Measurements from ENCODE around the gene ECM2. TPM values are rescaled to one million over a fixed set of nuclear protein-coding genes. Genes with fewer than 3 reads are reported as not detected.

ECM2 gene
- total RNA-seq, 2 experiments from 2014 or later, result not detected

DNA sequence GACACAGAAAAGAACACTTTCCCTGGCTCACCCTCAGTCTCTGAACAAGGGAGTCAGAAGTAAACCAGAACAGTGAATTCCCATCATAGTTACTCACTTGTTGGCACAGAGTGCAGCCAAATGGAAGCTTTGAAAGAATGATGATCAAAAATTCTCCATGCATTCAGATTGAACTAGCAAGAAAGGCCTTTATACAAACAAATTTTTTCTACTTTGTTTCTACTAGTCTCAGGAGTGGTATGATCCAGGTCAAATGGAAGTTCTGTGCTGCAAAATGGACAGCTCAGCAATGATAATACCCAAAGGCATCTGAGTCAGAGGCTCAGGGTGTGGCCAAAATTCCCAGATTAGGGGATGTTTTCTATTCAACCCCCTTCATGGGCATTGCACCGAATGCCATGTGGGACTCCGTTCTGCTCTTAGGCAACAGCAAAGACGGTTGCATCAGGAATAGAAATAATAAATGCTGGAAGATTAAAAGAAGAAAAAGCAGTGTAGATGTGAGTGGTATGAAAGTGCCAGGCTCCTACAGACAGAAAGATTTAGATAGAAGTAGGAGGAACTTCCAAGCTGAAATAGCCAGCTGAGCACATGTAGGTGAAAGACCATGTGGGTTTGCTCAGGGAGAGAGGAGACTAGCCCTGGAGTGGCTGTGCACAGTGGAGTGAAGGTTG, 29.5 kb downstream of the ECM2 start:
- H3K4me3 Mint-ChIP-seq, result no peak overlapping the region
- no peaks in the 10 kb centered on the region for H3K9me3 Mint-ChIP-seq
- peaks cover 11% of the 10 kb centered on the region for H3K4me1 Mint-ChIP-seq
- no peaks in the 10 kb centered on the region for H3K36me3 Mint-ChIP-seq (ENCODE audit: low read depth)
- H3K27ac Mint-ChIP-seq, result no peak overlapping the region
- no peaks in the 10 kb centered on the region for H3K27me3 Mint-ChIP-seq
- no peak for DNase-seq
- ChIA-PET CTCF (no interaction called here), POLR2A (no interaction called here)

DNA sequence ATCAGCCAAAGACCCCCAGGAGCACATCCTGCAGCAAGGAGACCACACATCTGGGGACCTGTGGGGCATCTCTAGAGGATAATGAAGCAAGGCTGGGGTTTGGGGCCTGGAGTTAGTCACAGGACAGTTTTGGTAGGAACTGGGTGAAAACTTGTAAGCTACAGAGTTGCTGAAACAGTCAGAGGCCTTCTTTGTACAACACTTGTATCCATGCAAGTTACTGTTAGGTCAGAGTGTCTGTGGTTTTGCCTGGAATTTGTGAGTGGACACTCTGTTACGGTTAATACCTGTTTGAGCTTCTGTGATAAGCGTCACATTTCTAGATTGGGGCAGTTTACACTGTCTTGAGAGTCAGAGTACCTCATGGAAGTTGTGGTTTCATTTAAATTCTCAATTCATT, 30.9 kb downstream of the ECM2 start:
- H3K9me3 Mint-ChIP-seq, result no peaks in the 10 kb centered on the region
- CTCF ChIA-PET, result no interaction called here
- H3K4me1 Mint-ChIP-seq, result peaks cover 11% of the 10 kb centered on the region
- H3K27me3 Mint-ChIP-seq, result no peaks in the 10 kb centered on the region
- POLR2A ChIA-PET, result no interaction called here
- H3K36me3 Mint-ChIP-seq (ENCODE audit: low read depth), result no peaks in the 10 kb centered on the region
- H3K4me3 Mint-ChIP-seq, result no peak overlapping the region
- no peak for DNase-seq
- H3K27ac Mint-ChIP-seq, result no peak overlapping the region

DNA sequence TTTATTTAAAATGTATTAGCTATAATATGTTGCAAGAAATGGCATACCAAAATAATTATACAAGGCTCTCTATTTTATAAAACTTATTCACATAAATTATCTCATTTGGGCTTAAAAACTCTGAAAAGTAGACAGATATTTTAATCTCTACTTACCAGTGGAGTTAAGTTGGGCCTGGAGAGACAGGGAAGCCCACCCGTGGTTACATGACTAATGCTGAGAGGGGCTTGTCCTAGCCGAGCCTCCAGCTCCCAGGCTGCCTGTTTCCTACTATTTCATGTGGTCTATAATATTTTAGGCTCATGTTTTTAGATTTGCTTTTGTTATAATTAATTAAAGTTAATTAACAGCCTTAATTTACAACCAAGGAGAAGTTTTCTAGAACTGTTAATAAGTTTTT, 32.6 kb downstream of the ECM2 start:
- Mint-ChIP-seq H3K4me3 (no peak overlapping the region), H3K9me3 (no peaks in the 10 kb centered on the region), H3K27me3 (no peaks in the 10 kb centered on the region), H3K27ac (no peak overlapping the region), H3K36me3 (ENCODE audit: low read depth) (no peaks in the 10 kb centered on the region), H3K4me1 (peaks cover 11% of the 10 kb centered on the region)
- ChIA-PET CTCF (no interaction called here), POLR2A (no interaction called here)
- no peak for DNase-seq

DNA sequence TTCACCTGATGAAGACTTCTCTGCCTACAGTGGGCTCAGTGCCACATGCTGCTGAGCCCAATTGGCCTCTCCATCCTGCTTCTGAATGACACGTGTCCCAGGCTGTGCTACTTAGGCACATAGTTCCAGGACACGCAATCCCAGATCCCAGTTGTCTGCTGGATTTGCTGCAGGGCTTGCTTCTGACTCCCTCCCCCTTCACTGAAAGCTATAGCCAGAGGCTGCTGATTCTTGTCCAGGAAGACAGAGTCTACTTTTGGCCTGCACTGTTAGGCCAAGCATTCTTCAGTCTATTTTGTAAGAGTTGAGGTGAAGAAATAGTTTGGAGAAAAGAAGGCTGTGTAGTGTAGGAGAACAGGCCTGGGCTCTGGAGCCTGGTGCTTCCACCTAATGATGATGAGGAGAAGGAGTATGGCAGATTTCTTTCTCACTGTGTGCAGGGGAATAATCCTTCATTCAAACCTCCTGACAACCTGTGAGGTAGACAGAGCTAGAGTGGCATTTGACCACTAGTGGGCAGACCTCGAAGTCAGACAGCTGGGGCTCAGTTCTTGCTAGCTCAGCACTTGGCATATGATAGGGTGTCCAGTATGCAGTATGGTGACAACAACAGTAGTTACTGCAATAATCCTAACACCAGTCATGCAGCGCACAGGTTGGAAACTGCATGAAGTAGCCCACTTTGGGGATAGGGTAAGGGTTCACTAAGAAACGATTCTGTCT, 34.0 kb downstream of the ECM2 start:
- no peaks in the 10 kb centered on the region for H3K27me3 Mint-ChIP-seq

DNA sequence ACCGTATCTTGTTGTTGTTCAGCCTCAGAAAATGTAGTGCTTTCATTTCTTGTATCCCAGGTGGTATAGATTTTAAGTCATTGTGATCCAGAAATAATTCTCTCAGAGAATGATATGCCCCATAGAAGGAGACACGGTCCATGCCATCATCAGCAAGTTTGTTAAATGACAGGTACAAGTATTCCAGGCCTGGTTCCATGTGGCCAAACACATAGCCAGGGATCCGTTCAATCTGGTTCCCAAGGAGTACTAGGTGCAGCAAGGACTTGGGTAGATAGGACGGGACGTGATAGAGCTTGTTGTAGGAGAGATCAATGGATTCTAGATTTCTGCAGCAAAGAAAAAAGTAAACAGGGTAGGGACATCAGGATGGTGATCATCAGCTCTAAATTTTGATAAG, 35.1 kb downstream of the ECM2 start:
- H3K4me3 Mint-ChIP-seq, result no peak overlapping the region
- no peak overlapping the region for H3K27ac Mint-ChIP-seq
- H3K27me3 Mint-ChIP-seq, result no peaks in the 10 kb centered on the region
- ChIA-PET POLR2A (no interaction called here), CTCF (no interaction called here)
- H3K4me1 Mint-ChIP-seq, result no peaks in the 10 kb centered on the region
- H3K36me3 Mint-ChIP-seq (ENCODE audit: low read depth), result no peaks in the 10 kb centered on the region
- no peaks in the 10 kb centered on the region for H3K9me3 Mint-ChIP-seq
- no peak for DNase-seq

More for the DNA sequence above, 34.0 kb downstream of the ECM2 start:
- H3K36me3 Mint-ChIP-seq (ENCODE audit: low read depth), result no peaks in the 10 kb centered on the region
- ChIA-PET POLR2A (interaction anchor here (0.5 to 0.7 kb wide), 2 partner anchors 11 to 177 kb away, joined by 3 to 6 read pairs; partner anchors contain the start of gene NOL8), CTCF (interaction anchor here (1.1 kb wide), 1 partner anchor 12 kb away, joined by 3 read pairs; no protein-coding TSS in a partner anchor)
- H3K4me3 Mint-ChIP-seq, result no peak overlapping the region
- H3K4me1 Mint-ChIP-seq, result peaks cover 3% of the 10 kb centered on the region
- no peak overlapping the region for H3K27ac Mint-ChIP-seq
- peak; percentile 14 for DNase-seq
- no peaks in the 10 kb centered on the region for H3K9me3 Mint-ChIP-seq

DNA sequence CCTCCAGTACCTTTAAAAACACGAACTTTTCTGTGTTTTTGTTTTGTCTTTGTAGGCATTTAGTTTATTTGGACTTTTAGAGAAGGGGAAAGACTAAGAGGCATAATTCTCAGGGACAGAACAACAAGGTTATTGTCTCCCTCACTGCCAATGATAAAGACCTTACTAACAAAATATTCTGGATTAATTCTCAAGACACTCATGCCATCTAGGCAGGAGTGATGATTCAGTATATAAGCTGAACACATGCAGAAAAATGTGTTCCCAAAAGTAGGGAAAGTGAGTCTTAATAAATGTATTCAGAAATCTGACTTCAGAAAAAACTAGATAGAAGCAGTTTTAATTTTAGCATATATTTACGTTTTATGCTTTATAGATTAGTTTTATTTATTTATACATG, 36.1 kb downstream of the ECM2 start:
- Mint-ChIP-seq H3K4me3 (no peak overlapping the region), H3K4me1 (no peaks in the 10 kb centered on the region), H3K27me3 (no peaks in the 10 kb centered on the region), H3K27ac (no peak overlapping the region), H3K9me3 (no peaks in the 10 kb centered on the region), H3K36me3 (ENCODE audit: low read depth) (no peaks in the 10 kb centered on the region)
- ChIA-PET CTCF (no interaction called here), POLR2A (no interaction called here)
- no peak for DNase-seq

DNA sequence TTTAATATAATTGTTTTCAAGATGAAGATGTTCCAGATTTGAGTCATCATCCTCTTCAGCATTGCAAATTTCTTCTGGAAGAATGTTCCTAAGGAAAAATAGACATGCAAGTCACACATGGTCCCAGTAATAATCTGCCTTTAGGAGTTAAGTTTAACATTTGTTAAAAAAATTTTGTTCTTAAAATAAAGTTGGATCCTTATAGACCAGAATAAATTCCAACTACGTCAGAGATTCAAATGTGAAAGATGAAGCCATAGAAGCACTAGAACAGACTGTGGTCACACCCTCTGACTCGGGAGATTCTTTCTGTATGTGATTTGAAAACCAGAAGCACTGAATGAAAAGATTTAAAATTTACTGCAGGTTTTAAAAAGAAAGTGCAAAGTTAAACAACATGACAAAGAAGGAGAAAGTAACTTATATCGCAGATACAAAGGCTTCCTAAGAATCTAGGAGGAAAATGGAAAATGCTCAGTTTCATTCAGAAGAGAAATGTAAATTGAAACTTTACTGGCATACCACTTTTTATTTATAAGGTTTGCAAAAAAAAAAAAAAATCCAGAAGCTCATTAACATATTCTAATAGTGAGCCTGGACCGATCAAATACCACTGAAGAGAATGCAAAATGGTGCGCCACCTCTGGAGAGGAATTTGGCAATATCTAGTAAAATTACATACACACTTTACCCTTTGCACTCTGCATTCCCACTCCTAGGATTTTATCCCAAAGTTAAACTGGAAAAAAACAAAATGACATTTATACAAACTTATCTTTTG, 39.2 kb downstream of the ECM2 start:
- ChIA-PET CTCF (no interaction called here), POLR2A (no interaction called here)
- H3K9me3 Mint-ChIP-seq, result no peaks in the 10 kb centered on the region
- H3K4me3 Mint-ChIP-seq, result no peak overlapping the region
- peaks cover 3% of the 10 kb centered on the region for H3K4me1 Mint-ChIP-seq
- no peak overlapping the region for H3K27ac Mint-ChIP-seq
- no peaks in the 10 kb centered on the region for H3K27me3 Mint-ChIP-seq
- H3K36me3 Mint-ChIP-seq (ENCODE audit: low read depth), result no peaks in the 10 kb centered on the region
- DNase-seq, result no peak

DNA sequence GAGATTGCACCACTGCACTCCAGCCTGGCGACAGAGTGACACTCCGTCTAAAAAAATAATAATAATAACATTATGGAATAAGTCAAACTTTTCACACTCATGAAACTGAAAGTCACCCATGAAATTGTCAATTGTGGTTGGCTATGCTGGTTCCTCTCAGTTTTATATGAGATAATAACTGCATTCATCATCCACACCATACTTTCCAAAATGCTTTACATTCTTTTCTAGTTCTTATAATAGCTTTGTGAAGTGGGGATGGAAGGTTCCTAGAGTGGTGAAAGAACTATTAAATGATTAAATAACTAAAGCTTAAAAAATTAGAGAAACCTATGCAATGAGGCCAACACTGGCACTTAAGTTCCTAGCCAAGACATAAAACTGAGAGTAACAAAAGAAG, 40.9 kb downstream of the ECM2 start:
- H3K9me3 Mint-ChIP-seq, result no peaks in the 10 kb centered on the region
- H3K27me3 Mint-ChIP-seq, result no peaks in the 10 kb centered on the region
- H3K4me1 Mint-ChIP-seq, result peaks cover 3% of the 10 kb centered on the region
- H3K36me3 Mint-ChIP-seq (ENCODE audit: low read depth), result no peaks in the 10 kb centered on the region
- H3K27ac Mint-ChIP-seq, result no peak overlapping the region
- ChIA-PET CTCF (no interaction called here), POLR2A (no interaction called here)
- no peak for DNase-seq
- no peak overlapping the region for H3K4me3 Mint-ChIP-seq

DNA sequence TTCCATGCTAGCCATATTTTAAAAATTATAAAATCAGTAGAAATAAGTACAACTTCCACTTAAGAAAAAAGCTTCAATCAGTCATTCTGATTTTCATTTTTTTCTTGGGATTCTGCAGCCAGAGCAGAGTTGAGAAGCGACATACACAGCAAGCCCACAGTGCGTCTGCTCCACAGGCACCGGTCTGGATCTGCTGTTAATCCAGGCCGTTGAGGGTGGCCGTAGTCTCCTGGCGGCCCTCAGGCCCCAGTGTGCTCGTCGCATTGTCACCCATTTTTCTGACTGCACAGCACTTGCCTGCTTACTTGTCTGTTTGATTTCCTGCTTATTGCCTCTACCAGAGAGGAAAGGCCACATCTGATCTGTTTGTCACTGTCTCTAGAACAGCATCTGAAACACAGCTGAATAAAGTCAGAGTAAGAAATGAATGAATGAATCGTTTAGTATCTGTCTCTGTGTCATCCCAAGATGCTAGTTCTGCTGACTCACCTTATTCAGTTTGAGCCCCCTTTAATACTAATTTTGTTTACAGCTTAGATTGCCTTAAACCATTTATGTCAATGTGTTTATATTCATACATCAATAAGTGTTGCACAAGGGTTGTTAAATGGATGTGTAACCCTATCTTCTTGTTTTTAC, 41.9 kb downstream of the ECM2 start:
- Mint-ChIP-seq H3K27me3 (no peaks in the 10 kb centered on the region), H3K4me3 (no peak overlapping the region), H3K4me1 (peaks cover 3% of the 10 kb centered on the region), H3K9me3 (no peaks in the 10 kb centered on the region), H3K27ac (no peak overlapping the region), H3K36me3 (ENCODE audit: low read depth) (no peaks in the 10 kb centered on the region)
- POLR2A ChIA-PET, result no interaction called here
- CTCF ChIA-PET, result no interaction called here
- no peak for DNase-seq

DNA sequence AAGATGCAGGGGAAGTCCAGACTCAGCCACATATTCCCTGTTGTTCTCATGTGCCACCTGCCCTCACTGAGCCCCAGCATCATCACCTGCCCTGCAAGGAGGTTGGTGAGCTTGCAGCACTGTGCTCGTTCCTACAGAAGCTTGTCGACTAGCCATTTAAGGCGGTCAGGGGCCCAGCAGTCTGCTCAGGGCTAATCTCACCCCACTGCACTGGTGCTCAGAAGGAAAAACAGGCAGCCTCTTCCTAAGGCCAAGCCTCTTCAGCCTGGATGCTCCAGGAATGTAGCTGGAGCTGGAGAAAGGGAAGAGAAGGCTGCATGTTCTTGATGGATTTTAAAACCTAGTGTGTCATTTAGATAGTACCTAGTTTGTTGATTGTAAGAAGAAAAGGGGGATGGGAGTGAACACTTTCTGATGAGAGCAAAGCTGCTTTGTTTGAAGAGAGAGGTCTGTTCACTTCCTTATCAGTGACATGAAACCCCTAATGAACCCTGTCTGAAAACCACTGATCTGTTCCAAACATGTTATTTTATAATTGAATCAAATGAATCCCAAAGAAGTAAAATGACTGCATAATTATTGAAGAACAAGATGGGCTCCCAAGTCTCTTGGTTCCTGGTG, 42.9 kb downstream of the ECM2 start:
- Mint-ChIP-seq H3K27me3 (no peaks in the 10 kb centered on the region), H3K4me3 (no peak overlapping the region), H3K4me1 (peaks cover 3% of the 10 kb centered on the region), H3K9me3 (no peaks in the 10 kb centered on the region), H3K36me3 (ENCODE audit: low read depth) (no peaks in the 10 kb centered on the region), H3K27ac (no peak overlapping the region)
- ChIA-PET POLR2A (no interaction called here), CTCF (no interaction called here)
- no peak for DNase-seq

DNA sequence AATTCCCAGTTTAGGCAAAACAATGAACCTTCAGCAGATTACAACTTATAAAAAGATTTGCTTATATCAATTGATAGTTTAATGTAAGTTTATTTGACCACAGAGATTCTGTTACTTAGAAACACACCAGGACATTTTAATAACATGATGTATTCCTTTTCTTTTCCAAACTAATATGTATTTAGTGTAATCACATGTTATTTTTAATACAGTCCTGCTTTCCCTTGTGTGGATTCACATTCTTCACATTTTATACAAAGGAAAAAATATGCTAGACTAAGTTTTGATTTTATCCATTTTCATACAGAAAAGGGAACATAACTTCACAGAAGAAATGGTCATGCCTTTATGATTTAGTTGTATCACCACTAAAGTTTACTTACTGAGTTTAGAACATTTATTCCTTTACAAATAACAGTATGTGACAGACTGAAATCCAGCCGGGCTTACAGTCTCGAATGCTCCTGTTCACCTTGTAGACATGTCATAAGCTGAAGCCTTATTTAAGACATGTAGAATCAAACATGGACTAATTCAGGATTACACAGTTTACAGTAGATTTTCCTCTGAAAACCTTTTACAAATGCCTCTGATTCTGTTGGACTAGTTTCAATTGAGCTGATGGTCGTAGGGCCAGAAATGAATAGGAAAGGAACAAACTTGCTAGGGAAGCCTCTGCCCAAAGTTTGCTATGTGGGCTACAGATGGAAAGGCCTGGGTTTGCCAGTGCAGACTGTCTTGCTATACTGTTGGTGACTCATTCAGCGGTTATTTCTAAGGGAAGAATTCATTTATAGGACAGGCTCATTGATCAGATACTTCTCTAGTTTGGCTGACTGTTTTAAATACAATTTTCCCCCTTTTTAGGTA, 46.9 kb downstream of the ECM2 start:
- Mint-ChIP-seq H3K9me3 (no peaks in the 10 kb centered on the region), H3K27ac (no peak overlapping the region), H3K36me3 (ENCODE audit: low read depth) (no peaks in the 10 kb centered on the region), H3K4me3 (no peak overlapping the region), H3K27me3 (no peaks in the 10 kb centered on the region), H3K4me1 (no peaks in the 10 kb centered on the region)
- CTCF ChIA-PET, result no interaction called here
- DNase-seq, result no peak
- POLR2A ChIA-PET, result no interaction called here

DNA sequence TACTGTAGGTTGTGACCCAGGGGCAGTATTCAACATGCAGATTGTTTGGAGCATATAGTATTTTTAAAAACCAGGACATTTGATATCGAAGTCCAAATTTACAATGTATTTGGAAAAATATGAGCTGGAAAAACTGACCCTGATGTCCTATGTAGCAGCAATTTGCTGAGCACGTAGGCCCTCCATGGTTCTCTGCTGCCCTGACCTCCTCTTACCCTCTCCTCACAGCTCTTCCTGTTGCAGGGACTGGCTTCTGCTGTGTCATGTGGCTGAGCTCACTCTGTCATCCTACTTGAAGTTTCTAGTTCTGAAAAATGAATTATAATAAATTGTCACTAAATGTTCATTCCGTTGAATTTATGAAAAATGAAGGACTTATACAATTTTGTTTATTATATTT, 49.4 kb downstream of the ECM2 start:
- Mint-ChIP-seq H3K36me3 (ENCODE audit: low read depth) (no peaks in the 10 kb centered on the region), H3K4me1 (no peaks in the 10 kb centered on the region), H3K27ac (no peak overlapping the region), H3K9me3 (no peaks in the 10 kb centered on the region), H3K4me3 (no peak overlapping the region), H3K27me3 (no peaks in the 10 kb centered on the region)
- POLR2A ChIA-PET, result no interaction called here
- no peak for DNase-seq
- CTCF ChIA-PET, result interaction anchor here (0.7 to 1.2 kb wide), 3 partner anchors 13 to 181 kb away, joined by 3 read pairs; no protein-coding TSS in a partner anchor
